ENCODE data around the gene PLA1A. TPM values are rescaled to one million over a fixed set of nuclear protein-coding genes. Genes with fewer than 3 reads are reported as not detected.

The PLA1A gene
- polyA plus RNA-seq, 1 experiment = not detected

DNA sequence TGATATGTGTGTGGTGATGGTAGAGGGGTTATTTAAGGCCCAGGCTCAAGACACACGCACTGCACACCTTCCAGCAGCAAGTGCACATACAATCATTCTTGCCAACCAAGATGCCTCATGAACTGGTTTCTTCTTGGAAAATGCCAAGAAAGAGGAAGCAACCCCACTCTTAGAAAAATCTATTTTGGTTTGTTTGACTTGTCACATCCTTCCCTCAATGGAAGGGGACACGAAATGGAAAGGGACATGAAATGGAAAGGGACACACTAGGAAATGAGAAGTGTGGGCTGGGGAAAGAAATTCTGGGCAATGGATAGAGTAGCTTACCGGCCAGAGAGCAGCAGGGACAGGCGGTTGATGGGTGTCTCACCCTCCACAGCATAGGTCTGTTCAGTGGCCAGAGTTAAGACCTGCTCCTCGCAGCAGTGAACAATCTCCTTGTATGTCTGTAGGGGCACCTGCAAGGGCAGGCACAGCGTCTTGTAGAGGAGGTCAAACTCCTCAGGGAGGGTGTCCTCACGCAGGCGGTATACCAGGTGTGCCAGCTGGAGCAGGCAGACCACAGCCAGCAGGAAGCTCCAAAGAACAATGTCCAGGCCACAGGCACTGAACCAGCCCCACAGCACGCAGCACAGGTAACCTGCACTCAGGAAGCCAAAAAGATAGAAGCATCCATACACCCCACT lies 62.1 kb downstream of the PLA1A start:
- TF ChIP-seq, protein P1, sequence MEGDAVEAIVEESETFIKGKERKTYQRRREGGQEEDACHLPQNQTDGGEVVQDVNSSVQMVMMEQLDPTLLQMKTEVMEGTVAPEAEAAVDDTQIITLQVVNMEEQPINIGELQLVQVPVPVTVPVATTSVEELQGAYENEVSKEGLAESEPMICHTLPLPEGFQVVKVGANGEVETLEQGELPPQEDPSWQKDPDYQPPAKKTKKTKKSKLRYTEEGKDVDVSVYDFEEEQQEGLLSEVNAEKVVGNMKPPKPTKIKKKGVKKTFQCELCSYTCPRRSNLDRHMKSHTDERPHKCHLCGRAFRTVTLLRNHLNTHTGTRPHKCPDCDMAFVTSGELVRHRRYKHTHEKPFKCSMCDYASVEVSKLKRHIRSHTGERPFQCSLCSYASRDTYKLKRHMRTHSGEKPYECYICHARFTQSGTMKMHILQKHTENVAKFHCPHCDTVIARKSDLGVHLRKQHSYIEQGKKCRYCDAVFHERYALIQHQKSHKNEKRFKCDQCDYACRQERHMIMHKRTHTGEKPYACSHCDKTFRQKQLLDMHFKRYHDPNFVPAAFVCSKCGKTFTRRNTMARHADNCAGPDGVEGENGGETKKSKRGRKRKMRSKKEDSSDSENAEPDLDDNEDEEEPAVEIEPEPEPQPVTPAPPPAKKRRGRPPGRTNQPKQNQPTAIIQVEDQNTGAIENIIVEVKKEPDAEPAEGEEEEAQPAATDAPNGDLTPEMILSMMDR (IDR thresholded peaks at IDR 0.05; ENCODE audit: low read depth, low read length) = no peak
- ChIA-PET POLR2A (no interaction called here), CTCF (no interaction called here)
- DNase-seq (ENCODE audit: low read depth, low spot score) = no peak
- Histone ChIP-seq H3K27me3 (ENCODE audit: control insufficient read depth, insufficient read depth, low read length) (peaks cover 7% of the 10 kb centered on the region), H3K9me3 (ENCODE audit: control insufficient read depth, insufficient read depth, low read length) (no peaks in the 10 kb centered on the region), H3K27ac (ENCODE audit: low read depth, low read length) (peak overlapping the region; percentile 11), H3K4me3 (ENCODE audit: low read depth, low read length) (no peak overlapping the region)

DNA sequence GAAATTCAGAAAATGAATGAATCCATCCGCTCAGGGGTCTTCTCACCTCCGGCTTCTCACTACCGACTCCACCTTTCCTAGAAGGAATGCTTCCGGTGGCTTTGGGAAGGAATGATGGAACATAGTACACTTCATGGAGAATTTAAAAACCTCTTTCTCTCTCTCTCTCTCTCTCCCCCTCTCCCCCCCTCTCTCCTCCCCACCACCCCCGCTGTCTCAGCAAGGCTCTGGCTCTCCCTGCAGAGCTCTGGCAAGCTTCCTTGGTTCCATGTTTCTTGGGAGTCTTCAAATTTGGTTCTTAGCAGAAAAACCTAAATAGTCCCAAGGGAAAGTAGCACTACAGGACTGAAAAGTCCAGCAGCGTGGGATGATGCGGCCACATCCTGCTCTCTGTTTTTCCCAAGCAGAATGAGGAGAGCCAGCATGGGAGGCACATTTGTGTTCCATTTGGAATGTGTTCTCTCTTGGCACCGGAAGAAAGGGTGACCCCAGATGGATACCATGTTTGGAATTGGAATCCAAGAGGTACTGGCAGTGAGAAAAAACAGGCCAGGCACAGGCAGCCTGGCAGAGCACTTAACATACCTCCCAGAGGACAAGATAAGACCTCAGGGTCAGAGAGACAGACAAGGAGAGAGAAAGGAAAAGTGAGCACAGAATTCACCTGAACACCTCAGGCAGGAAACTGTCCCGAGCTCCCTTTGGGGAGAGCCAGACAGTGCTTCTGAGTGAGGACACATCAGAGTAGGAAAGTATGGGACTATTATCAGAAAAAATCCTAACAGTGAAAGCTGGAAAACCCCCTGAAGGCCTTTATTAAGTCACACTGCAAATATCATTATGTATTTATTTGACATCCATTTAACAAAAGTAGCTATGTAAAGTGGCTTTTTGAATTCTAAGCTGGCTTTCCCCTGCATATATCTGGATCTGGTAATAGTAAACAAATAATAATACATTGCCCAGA lies 63.1 kb downstream of the PLA1A start, which contains the start of gene POPDC2:
TSS of gene POPDC2 (minus strand) at position 116 of the 967 bp plus-strand sequence. CDS start 166 bp downstream, outside the sequence.
- no peak within 1 kb of the TSS for H3K4me3 ChIP-seq (ENCODE audit: low read depth, low read length)
- DNase-seq (ENCODE audit: low read depth, low spot score) = no peak
- ChIA-PET CTCF (interaction anchor here (0.6 to 1.0 kb wide), 2 partner anchors 25 to 211 kb away, joined by 3 read pairs; no protein-coding TSS in a partner anchor), POLR2A (no interaction called here)
- peak within 1 kb of the TSS; percentile 11 for H3K27ac ChIP-seq (ENCODE audit: low read depth, low read length)
- TF ChIP-seq, protein P1 (IDR thresholded peaks at IDR 0.05; ENCODE audit: low read depth, low read length) = no peak
- peaks cover 7% of the 10 kb centered on the region for H3K27me3 ChIP-seq (ENCODE audit: control insufficient read depth, insufficient read depth, low read length)
- no peaks in the 10 kb centered on the region for H3K9me3 ChIP-seq (ENCODE audit: control insufficient read depth, insufficient read depth, low read length)

DNA sequence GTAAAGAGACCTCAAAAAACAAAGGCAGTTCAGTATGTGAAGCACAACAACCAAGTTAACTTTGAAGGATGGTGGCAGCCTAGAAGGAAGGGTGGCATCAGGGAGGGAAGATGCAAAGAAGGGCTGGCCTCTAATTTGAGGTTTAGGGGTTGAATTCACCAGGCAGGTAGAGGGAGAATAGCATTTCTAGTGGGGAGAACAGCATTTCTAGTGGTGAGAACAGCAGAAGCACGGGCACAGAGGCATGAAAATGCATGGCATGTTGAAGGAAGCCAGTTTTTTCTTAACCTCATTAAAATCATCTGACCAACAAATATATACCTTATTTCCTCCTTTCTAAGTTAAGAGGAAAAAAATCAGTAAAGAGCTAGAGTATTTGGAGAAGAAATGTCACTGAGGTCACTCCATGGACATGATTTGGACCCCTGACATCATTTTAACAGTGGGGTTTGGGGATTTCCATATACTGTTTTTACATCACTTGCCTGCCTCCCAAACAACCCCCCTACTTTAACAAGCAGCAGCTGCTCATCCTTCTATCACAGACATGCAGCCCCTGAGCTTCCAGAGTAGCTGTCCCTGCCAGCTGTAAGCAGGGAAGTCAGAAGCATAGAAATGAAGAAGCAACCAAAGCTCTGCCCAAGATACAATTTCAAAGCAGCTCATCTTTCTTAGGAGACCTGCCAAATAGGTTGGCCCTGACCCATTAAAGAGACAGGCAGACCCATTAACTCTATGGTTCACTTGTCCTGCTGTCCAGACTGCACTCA lies 65.1 kb downstream of the PLA1A start:
- POLR2A ChIA-PET = interaction anchor here (1.2 kb wide), 1 partner anchor 164 kb away, joined by 5 read pairs; the partner anchor contains the start of gene TIMMDC1
- H3K9me3 ChIP-seq (ENCODE audit: control insufficient read depth, insufficient read depth, low read length) = no peaks in the 10 kb centered on the region
- TF ChIP-seq, protein P1 (IDR thresholded peaks at IDR 0.05; ENCODE audit: low read depth, low read length) = peak; percentile 40
- H3K27me3 ChIP-seq (ENCODE audit: control insufficient read depth, insufficient read depth, low read length) = peaks cover 3% of the 10 kb centered on the region
- H3K27ac ChIP-seq (ENCODE audit: low read depth, low read length) = no peak overlapping the region
- H3K4me3 ChIP-seq (ENCODE audit: low read depth, low read length) = no peak overlapping the region
- no peak for DNase-seq (ENCODE audit: low read depth, low spot score)
- CTCF ChIA-PET = interaction anchor here (0.6 to 1.3 kb wide), 3 partner anchors 14 to 164 kb away, joined by 3 to 7 read pairs (median 3); partner anchors contain the start of gene TIMMDC1

DNA sequence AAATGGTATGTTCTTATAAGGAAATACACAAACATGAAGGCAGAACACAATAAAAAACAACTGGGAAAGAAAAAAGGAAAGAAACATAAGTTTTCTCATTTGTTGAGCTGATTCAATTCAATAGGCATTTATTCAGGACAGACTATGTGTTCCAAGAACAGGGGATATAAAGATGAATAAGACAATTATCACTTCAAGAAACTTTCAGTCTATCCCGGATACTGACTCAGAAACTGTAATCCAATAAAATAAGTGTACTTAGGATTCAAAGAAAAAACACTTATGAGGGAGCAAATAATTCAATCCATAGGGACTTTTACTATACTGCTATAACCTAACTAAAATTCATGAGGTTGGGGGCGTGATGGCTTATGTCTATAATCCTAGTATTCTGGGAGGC lies 66.2 kb downstream of the PLA1A start:
- Histone ChIP-seq H3K27ac (ENCODE audit: low read depth, low read length) (no peak overlapping the region), H3K4me3 (ENCODE audit: low read depth, low read length) (no peak overlapping the region), H3K9me3 (ENCODE audit: control insufficient read depth, insufficient read depth, low read length) (no peaks in the 10 kb centered on the region), H3K27me3 (ENCODE audit: control insufficient read depth, insufficient read depth, low read length) (no peaks in the 10 kb centered on the region)
- TF ChIP-seq, protein P1 (IDR thresholded peaks at IDR 0.05; ENCODE audit: low read depth, low read length) = no peak
- no peak for DNase-seq (ENCODE audit: low read depth, low spot score)
- CTCF ChIA-PET = interaction anchor here (1.3 kb wide), 1 partner anchor 17 kb away, joined by 7 read pairs; no protein-coding TSS in a partner anchor
- POLR2A ChIA-PET = interaction anchor here (1.2 kb wide), 1 partner anchor 165 kb away, joined by 5 read pairs; the partner anchor contains the start of gene TIMMDC1

All from AG04450 (cell line).